HepG2 (cell line): ENCODE results near the gene C3orf62. TPM values are rescaled to one million over a fixed set of nuclear protein-coding genes. Genes with fewer than 3 reads are reported as not detected.

Source experiments
- microRNA-seq: library from miRNA; unstranded; fragments of <30 nt; microRNA quantifications from one replicate; pipeline ENCODE4, GENCODE V29; 2020
- polyA plus RNA-seq, 8 experiments: library from polyadenylated mRNA; depleted of rRNA in 3 of 8; stranded (reverse) in 7 of 8; unstranded in 1 of 8; fragments of >200 nt; fragmentation: Illumina TruSeq in 4 of 8; extraction: Trizol in 4 of 8; gene quantifications; 2 replicates each; pipeline versions ENCODE4 v1.2.1 to v1.2.3, GENCODE V29; 2011 to 2016; ENCODE audit warnings: low read depth in 4 of 8, missing spikeins in 1 of 8, mixed read lengths in 1 of 8; ENCODE audit not compliant: insufficient read depth in 1 of 8
- small RNA-seq, 3 experiments: library from RNA; depleted of rRNA; stranded (forward); fragments of <200 nt; gene quantifications; one replicate each; pipeline ENCODE3, GENCODE V24; 2012; ENCODE audit warnings: low read depth in 2 of 3, low replicate concordance in 1 of 3; ENCODE audit not compliant: insufficient read length in 3 of 3, insufficient read depth in 2 of 3
- total RNA-seq, 5 experiments: library from RNA; depleted of rRNA; stranded (reverse); fragments of >200 nt; fragmentation: Illumina TruSeq; extraction: Trizol; gene quantifications; 2 replicates each; pipeline ENCODE4 v1.2.3, GENCODE V29; 2016; ENCODE audit warnings: low read depth in 1 of 5

Gene C3orf62
- total and polyA plus RNA-seq, 2 of the 13 experiments (the other 11 are each of a cell fraction or from before 2014, with no cell fraction given), result 1.6 to 3.9 TPM

Small RNA genes lying within 50 kb of the gene (microRNA-seq; reads per million reads assigned to microRNA genes)
- not detected for gene MIR4271

Small RNA genes lying within 50 kb of the gene (small RNA-seq; reads per million reads assigned to genes)
- gene AC121247.2 (0 reads per million in 3 experiments), gene MIR4271 (0 reads per million in 3 experiments), gene RF00019 (0 reads per million in 3 experiments)

Other genes starting within 250 kb of the C3orf62 start
- gene IMPDH2, start 247.8 kb downstream of the C3orf62 start, total RNA-seq (2016; rRNA removed; fragmentation: Illumina TruSeq; extraction: Trizol), result 260 and 344 TPM in 2 replicates
- gene IMPDH2, start 247.8 kb downstream of the C3orf62 start, polyA plus RNA-seq (2011; rRNA removed), result 248 and 252 TPM in 2 replicates
- gene QRICH1, start 183.2 kb downstream of the C3orf62 start, total RNA-seq (2016; rRNA removed; fragmentation: Illumina TruSeq; extraction: Trizol), result 35.5 and 52.6 TPM in 2 replicates
- gene QRICH1, start 183.2 kb downstream of the C3orf62 start, polyA plus RNA-seq (2011; rRNA removed), result 97.3 and 102 TPM in 2 replicates
- 307 and 408 TPM in 2 replicates for gene QARS1, start 172.5 kb downstream of the C3orf62 start, total RNA-seq (2016; rRNA removed; fragmentation: Illumina TruSeq; extraction: Trizol)
- 327 and 419 TPM in 2 replicates for gene QARS1, start 172.5 kb downstream of the C3orf62 start, polyA plus RNA-seq (2011; rRNA removed)
- gene USP19, start 156.4 kb downstream of the C3orf62 start, total RNA-seq (2016; rRNA removed; fragmentation: Illumina TruSeq; extraction: Trizol), result 31.7 and 33.8 TPM in 2 replicates
- 28.3 and 36.6 TPM in 2 replicates for gene USP19, start 156.4 kb downstream of the C3orf62 start, polyA plus RNA-seq (2011; rRNA removed)
- 67.9 and 208 TPM in 2 replicates for gene LAMB2, start 144.2 kb downstream of the C3orf62 start, total RNA-seq (2016; rRNA removed; fragmentation: Illumina TruSeq; extraction: Trizol)
- gene LAMB2, start 144.2 kb downstream of the C3orf62 start, polyA plus RNA-seq (2011; rRNA removed), result 443 and 619 TPM in 2 replicates
- gene CCDC71, start 110.9 kb downstream of the C3orf62 start, total RNA-seq (2016; rRNA removed; fragmentation: Illumina TruSeq; extraction: Trizol), result 13.3 and 14.3 TPM in 2 replicates
- gene CCDC71, start 110.9 kb downstream of the C3orf62 start, polyA plus RNA-seq (2011; rRNA removed), result 9.7 and 14.9 TPM in 2 replicates
- gene KLHDC8B, start 105.6 kb downstream of the C3orf62 start, total RNA-seq (2016; rRNA removed; fragmentation: Illumina TruSeq; extraction: Trizol), result 17.2 and 17.7 TPM in 2 replicates
- gene KLHDC8B, start 105.6 kb downstream of the C3orf62 start, polyA plus RNA-seq (2011; rRNA removed), result 17.8 and 25.3 TPM in 2 replicates
- gene USP4, start 62.8 kb upstream of the C3orf62 start, total RNA-seq (2016; rRNA removed; fragmentation: Illumina TruSeq; extraction: Trizol), result 9.2 and 12.1 TPM in 2 replicates
- gene USP4, start 62.8 kb upstream of the C3orf62 start, polyA plus RNA-seq (2011; rRNA removed), result 18.7 and 20.8 TPM in 2 replicates
- 149 and 169 TPM in 2 replicates for gene GPX1, start 81.1 kb upstream of the C3orf62 start, total RNA-seq (2016; rRNA removed; fragmentation: Illumina TruSeq; extraction: Trizol)
- gene GPX1, start 81.1 kb upstream of the C3orf62 start, polyA plus RNA-seq (2011; rRNA removed), result 167 and 168 TPM in 2 replicates
- gene RHOA, start 134.7 kb upstream of the C3orf62 start, total RNA-seq (2016; rRNA removed; fragmentation: Illumina TruSeq; extraction: Trizol), result 177 and 258 TPM in 2 replicates
- 117 and 131 TPM in 2 replicates for gene RHOA, start 134.7 kb upstream of the C3orf62 start, polyA plus RNA-seq (2011; rRNA removed)
- gene TCTA, start 135.2 kb upstream of the C3orf62 start, total RNA-seq (2016; rRNA removed; fragmentation: Illumina TruSeq; extraction: Trizol), result 6.7 and 8.3 TPM in 2 replicates
- 13.2 and 14.0 TPM in 2 replicates for gene TCTA, start 135.2 kb upstream of the C3orf62 start, polyA plus RNA-seq (2011; rRNA removed)
- gene AMT, start 145.2 kb upstream of the C3orf62 start, total RNA-seq (2016; rRNA removed; fragmentation: Illumina TruSeq; extraction: Trizol), result 32.5 and 35.3 TPM in 2 replicates
- gene AMT, start 145.2 kb upstream of the C3orf62 start, polyA plus RNA-seq (2011; rRNA removed), result 59.0 and 59.2 TPM in 2 replicates
- 9.0 and 11.0 TPM in 2 replicates for gene NICN1, start 152.1 kb upstream of the C3orf62 start, total RNA-seq (2016; rRNA removed; fragmentation: Illumina TruSeq; extraction: Trizol)
- 18.7 and 21.1 TPM in 2 replicates for gene NICN1, start 152.1 kb upstream of the C3orf62 start, polyA plus RNA-seq (2011; rRNA removed)
- 26.0 and 50.4 TPM in 2 replicates for gene DAG1, start 193.0 kb upstream of the C3orf62 start, total RNA-seq (2016; rRNA removed; fragmentation: Illumina TruSeq; extraction: Trizol)
- 47.3 and 49.4 TPM in 2 replicates for gene DAG1, start 193.0 kb upstream of the C3orf62 start, polyA plus RNA-seq (2011; rRNA removed)